Kidney epithelial cell (primary cell): ENCODE data around the gene FUS. TPM values are rescaled to one million over a fixed set of nuclear protein-coding genes. Genes with fewer than 3 reads are reported as not detected.

Source experiments
- DNase-seq: peaks from one replicate; pipeline ENCODE4 v3.0.0-alpha.2; 2010; ENCODE audit warnings: low read depth
- H3K27me3 ChIP-seq: 2 replicates; pipeline ENCODE4 v1.6.0; 2011; ENCODE audit warnings: low read length; ENCODE audit not compliant: control insufficient read depth, insufficient read depth
- H3K36me3 ChIP-seq: 2 replicates; pipeline ENCODE4 v1.5.1; 2011; ENCODE audit warnings: low read length; ENCODE audit not compliant: control insufficient read depth, insufficient read depth
- H3K4me3 ChIP-seq: 2 replicates; pipeline ENCODE4 v1.5.1; 2011; ENCODE audit warnings: low read depth, mild to moderate bottlenecking, control low read depth, low read length
- CTCF ChIP-seq: IDR thresholded peaks from 2 replicates; pipeline ENCODE4 v1.5.1; 2011; ENCODE audit warnings: mild to moderate bottlenecking, moderate library complexity, low read length, control low read depth, inconsistent platforms; ENCODE audit not compliant: insufficient read depth, poor library complexity, severe bottlenecking
- total RNA-seq: library from RNA; depleted of rRNA; stranded (reverse); fragments of >200 nt; gene quantifications from 2 replicates; pipeline ENCODE4 v1.2.3, GENCODE V29; 2015

The FUS gene
- total RNA-seq, 1 donor from 2014 or later: 71.9 TPM

- no peaks in the 10 kb centered on the region for H3K36me3 ChIP-seq
- TF ChIP-seq CTCF: no peak
- H3K27me3 ChIP-seq: no peaks in the 10 kb centered on the region
- no peak overlapping the region for H3K4me3 ChIP-seq
- no peak for DNase-seq
These were observed 58.1 kb downstream of the FUS start for GRCh38 chr16:31238041-31238440.

Other genes with a start within 250 kb of the FUS start
- 35.3 and 37.9 TPM in 2 replicates for gene ORAI3, start 231.1 kb upstream of the FUS start, total RNA-seq
- 7.2 TPM in 2 replicates for gene SETD1A, start 222.4 kb upstream of the FUS start, total RNA-seq
- 11.5 and 13.8 TPM in 2 replicates for gene HSD3B7, start 194.9 kb upstream of the FUS start, total RNA-seq
- 0.07 and 0.29 TPM in 2 replicates for gene STX1B, start 169.5 kb upstream of the FUS start, total RNA-seq
- 26.3 and 28.0 TPM in 2 replicates for gene STX4, start 146.6 kb upstream of the FUS start, total RNA-seq
- gene ZNF668, start 105.9 kb upstream of the FUS start, total RNA-seq: 23.1 and 27.8 TPM in 2 replicates
- gene ZNF646, start 105.7 kb upstream of the FUS start, total RNA-seq: 17.8 and 19.0 TPM in 2 replicates
- 1.6 and 2.1 TPM in 2 replicates for gene PRSS53, start 91.2 kb upstream of the FUS start, total RNA-seq
- gene VKORC1, start 85.3 kb upstream of the FUS start, total RNA-seq: 123 and 139 TPM in 2 replicates
- 50.9 and 59.6 TPM in 2 replicates for gene BCKDK, start 71.8 kb upstream of the FUS start, total RNA-seq
- gene KAT8, start 62.5 kb upstream of the FUS start, total RNA-seq: 48.7 and 54.9 TPM in 2 replicates
- gene PRSS8, start 44.4 kb upstream of the FUS start, total RNA-seq: 146 and 169 TPM in 2 replicates
- gene PRSS36, start 30.1 kb upstream of the FUS start, total RNA-seq: 0.55 and 1.5 TPM in 2 replicates
- gene PYCARD, start 22.6 kb downstream of the FUS start, total RNA-seq: 38.5 and 38.6 TPM in 2 replicates
- not detected in 2 replicates for gene TRIM72, start 34.0 kb downstream of the FUS start, total RNA-seq
- not detected in 2 replicates for gene PYDC1, start 37.0 kb downstream of the FUS start, total RNA-seq
- gene ITGAM, start 79.8 kb downstream of the FUS start, total RNA-seq: 0.21 and 0.82 TPM in 2 replicates
- gene ITGAX, start 175.0 kb downstream of the FUS start, total RNA-seq: 0.04 and 0.14 TPM in 2 replicates
- gene ITGAD, start 213.2 kb downstream of the FUS start, total RNA-seq: not detected in 2 replicates
- not detected in 2 replicates for gene COX6A2, start 248.2 kb downstream of the FUS start, total RNA-seq